Liver (tissue), 9 donors: ENCODE data around the gene INPP5K. TPM values are rescaled to one million over a fixed set of nuclear protein-coding genes. Genes with fewer than 3 reads are reported as not detected.

ENCODE experiments used
- DNase-seq: peaks from one replicate; pipeline ENCODE4 v3.0.0-alpha.2; 2017; ENCODE audit warnings: low spot score
- H3K27ac ChIP-seq, 2 donors: one replicate each; pipeline ENCODE4 v1.7.0; 2013; ENCODE audit warnings: inconsistent platforms in 2 of 2, low read length in 2 of 2, control low read depth in 1 of 2, low read depth in 1 of 2, mild to moderate bottlenecking in 1 of 2
- H3K27me3 ChIP-seq, 4 donors: one replicate each; pipeline versions ENCODE4 v1.6.1 to v1.7.0; 2013; ENCODE audit warnings: low read length in 3 of 4, inconsistent platforms in 1 of 4, mild to moderate bottlenecking in 1 of 4, moderate library complexity in 1 of 4; ENCODE audit not compliant: control insufficient read depth in 4 of 4, insufficient read depth in 4 of 4
- H3K36me3 ChIP-seq, 4 donors: one replicate each; pipeline versions ENCODE4 v1.6.1 to v1.7.0; 2013; ENCODE audit warnings: low read length in 3 of 4, mild to moderate bottlenecking in 3 of 4, low read depth in 1 of 4, moderate library complexity in 1 of 4; ENCODE audit not compliant: control insufficient read depth in 4 of 4, insufficient read depth in 3 of 4
- H3K4me1 ChIP-seq, 4 donors: one replicate each; pipeline versions ENCODE4 v1.6.1 to v1.7.0; 2013; ENCODE audit warnings: low read length in 3 of 4, mild to moderate bottlenecking in 3 of 4, moderate library complexity in 1 of 4; ENCODE audit not compliant: control insufficient read depth in 4 of 4, insufficient read depth in 4 of 4
- H3K4me3 ChIP-seq, 3 donors: one replicate each; pipeline versions ENCODE4 v1.6.1 to v1.7.0; 2013; ENCODE audit warnings: low read length in 3 of 3, control low read depth in 1 of 3, low read depth in 1 of 3, mild to moderate bottlenecking in 1 of 3
- H3K9ac ChIP-seq, 2 donors: one replicate each; pipeline ENCODE4 v1.7.0; 2013; ENCODE audit warnings: low read length in 2 of 2, mild to moderate bottlenecking in 2 of 2, moderate library complexity in 2 of 2, control low read depth in 1 of 2, low read depth in 1 of 2
- H3K9me3 ChIP-seq, 4 donors: one replicate each; pipeline versions ENCODE4 v1.6.1 to v1.7.0; 2013; ENCODE audit warnings: low read length in 3 of 4; ENCODE audit not compliant: control insufficient read depth in 4 of 4
- EGR1 ChIP-seq, 2 donors: IDR thresholded peaks; 2 replicates each; pipeline ENCODE4 v1.6.1; 2016 to 2018; ENCODE audit warnings: antibody characterized with exemption in 2 of 2, low read depth in 2 of 2
- FOXA1 ChIP-seq: IDR thresholded peaks from 2 replicates; pipeline ENCODE4 v1.6.1; 2016; ENCODE audit warnings: antibody characterized with exemption
- GABPA ChIP-seq, 2 donors: IDR thresholded peaks in 1 of 2; conservative IDR thresholded peaks in 1 of 2; 2 replicates each; pipeline ENCODE4 v1.6.1; 2016; ENCODE audit warnings: antibody characterized with exemption in 2 of 2, mild to moderate bottlenecking in 1 of 2, moderate library complexity in 1 of 2
- HNF4A ChIP-seq, 2 donors: conservative IDR thresholded peaks; 2 replicates each; pipeline ENCODE4 v1.6.1; 2016; ENCODE audit warnings: antibody characterized with exemption in 2 of 2, mild to moderate bottlenecking in 2 of 2
- HNF4G ChIP-seq: IDR thresholded peaks from 2 replicates; pipeline ENCODE4 v1.6.1; 2016; ENCODE audit warnings: antibody characterized with exemption
- JUND ChIP-seq, 2 donors: IDR thresholded peaks; 2 replicates each; pipeline ENCODE4 v1.6.1; 2016; ENCODE audit warnings: antibody characterized with exemption in 2 of 2
- NR2F2 ChIP-seq: IDR thresholded peaks from 2 replicates; pipeline ENCODE4 v1.6.1; 2016; ENCODE audit warnings: antibody characterized with exemption
- RAD21 ChIP-seq, 2 donors: IDR thresholded peaks; 2 replicates each; pipeline ENCODE4 v1.6.1; 2016; ENCODE audit warnings: antibody characterized with exemption in 2 of 2, mild to moderate bottlenecking in 2 of 2
- RXRA ChIP-seq, 2 donors: IDR thresholded peaks; 2 replicates each; pipeline ENCODE4 v1.6.1; 2017 to 2018; ENCODE audit warnings: antibody characterized with exemption in 2 of 2, mild to moderate bottlenecking in 1 of 2
- TAF1 ChIP-seq: conservative IDR thresholded peaks from 2 replicates; pipeline ENCODE4 v1.6.1; 2016; ENCODE audit warnings: antibody characterized with exemption, mild to moderate bottlenecking
- YY1 ChIP-seq: IDR thresholded peaks from 2 replicates; pipeline ENCODE4 v1.6.1; 2016; ENCODE audit warnings: antibody characterized with exemption, mild to moderate bottlenecking
- WGBS: extraction: QIAGEN DNeasy Blood & Tissue Kit; methylation state at CpG from one replicate; pipeline ENCODE4 v1.1.7; 2013; 5-methylcytosine and 5-hydroxymethylcytosine counted together
- polyA plus RNA-seq, 2 donors: library from polyadenylated mRNA; stranded (reverse) in 1 of 2; unstranded in 1 of 2; fragments of 200-250 nt in 1 of 2; fragments of >200 nt in 1 of 2; fragmentation: Nextera tagmentation in 1 of 2; extraction: Ambion mirVana in 1 of 2; gene quantifications; one replicate each; pipeline versions ENCODE4 v1.2.1 to v1.2.3, GENCODE V29; 2013 to 2015
- total RNA-seq, 2 donors: library from RNA; depleted of rRNA; stranded (reverse); fragments of >200 nt; gene quantifications; one replicate each; pipeline ENCODE4 v1.2.3, GENCODE V29; 2014
- TF ChIP-seq, protein P1 (sequence below): IDR thresholded peaks from 2 replicates; pipeline ENCODE4 v1.6.1; 2016; ENCODE audit warnings: antibody characterized with exemption, mild to moderate bottlenecking
- TF ChIP-seq, protein P2 (sequence below): IDR thresholded peaks from 2 replicates; pipeline ENCODE4 v1.6.1; 2016; ENCODE audit warnings: antibody characterized with exemption
- TF ChIP-seq, protein P3 (sequence below): IDR thresholded peaks from 2 replicates; pipeline ENCODE4 v1.6.1; 2016; ENCODE audit warnings: antibody characterized with exemption
- TF ChIP-seq, protein P4 (sequence below): IDR thresholded peaks from 2 replicates; pipeline ENCODE4 v1.6.1; 2016; ENCODE audit warnings: antibody characterized with exemption
- TF ChIP-seq, protein P5 (sequence below): fragments of 150-350 bp; IDR thresholded peaks from 2 replicates; pipeline ENCODE4 v1.5.1; 2017; ENCODE audit warnings: improper control_type of control experiment, low read depth, low read length; ENCODE audit not compliant: missing input control
- donor health status: healthy.
- donor health status: healthy.
- donor health status: healthy.
- donor health status: healthy.
- donor health status: healthy.

Gene INPP5K
- total and polyA plus RNA-seq, 4 donors, result 9.9 to 47.1 (median 15.9) TPM

DNA sequence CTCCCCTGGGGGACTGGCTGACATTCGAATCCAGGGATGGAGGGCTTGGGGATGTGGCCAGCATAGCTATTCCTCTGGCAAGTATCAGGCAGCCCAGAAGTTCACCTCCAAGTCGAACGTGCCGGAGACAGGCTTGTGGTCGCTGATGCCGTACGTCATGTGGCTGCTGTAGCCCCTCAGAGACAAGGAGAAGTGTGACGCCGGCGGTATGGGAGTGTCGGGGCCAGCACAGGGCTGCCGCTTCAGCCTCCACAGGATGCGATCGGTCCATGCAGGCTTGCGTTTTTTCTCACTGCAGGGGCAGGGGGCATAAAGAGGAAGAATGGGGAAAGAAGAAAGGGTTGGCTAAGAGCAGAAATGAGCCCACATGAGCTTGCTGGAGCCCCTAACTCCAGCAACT lies 18.6 kb downstream of the INPP5K start:
- WGBS, result 92% methylated on average over 15 of the region's 15 CpGs
- Histone ChIP-seq H3K4me1 (no peaks in the 10 kb centered on the region), H3K27ac (no peak overlapping the region), H3K9me3 (no peaks in the 10 kb centered on the region), H3K9ac (no peak overlapping the region), H3K27me3 (no peaks in the 10 kb centered on the region), H3K36me3 (peaks cover 1 to 30% (median 19%) of the 10 kb centered on the region in 4 donors), H3K4me3 (no peak overlapping the region)
- DNase-seq, result no peak
- TF ChIP-seq NR2F2, result no peak
- TF ChIP-seq, protein P1, sequence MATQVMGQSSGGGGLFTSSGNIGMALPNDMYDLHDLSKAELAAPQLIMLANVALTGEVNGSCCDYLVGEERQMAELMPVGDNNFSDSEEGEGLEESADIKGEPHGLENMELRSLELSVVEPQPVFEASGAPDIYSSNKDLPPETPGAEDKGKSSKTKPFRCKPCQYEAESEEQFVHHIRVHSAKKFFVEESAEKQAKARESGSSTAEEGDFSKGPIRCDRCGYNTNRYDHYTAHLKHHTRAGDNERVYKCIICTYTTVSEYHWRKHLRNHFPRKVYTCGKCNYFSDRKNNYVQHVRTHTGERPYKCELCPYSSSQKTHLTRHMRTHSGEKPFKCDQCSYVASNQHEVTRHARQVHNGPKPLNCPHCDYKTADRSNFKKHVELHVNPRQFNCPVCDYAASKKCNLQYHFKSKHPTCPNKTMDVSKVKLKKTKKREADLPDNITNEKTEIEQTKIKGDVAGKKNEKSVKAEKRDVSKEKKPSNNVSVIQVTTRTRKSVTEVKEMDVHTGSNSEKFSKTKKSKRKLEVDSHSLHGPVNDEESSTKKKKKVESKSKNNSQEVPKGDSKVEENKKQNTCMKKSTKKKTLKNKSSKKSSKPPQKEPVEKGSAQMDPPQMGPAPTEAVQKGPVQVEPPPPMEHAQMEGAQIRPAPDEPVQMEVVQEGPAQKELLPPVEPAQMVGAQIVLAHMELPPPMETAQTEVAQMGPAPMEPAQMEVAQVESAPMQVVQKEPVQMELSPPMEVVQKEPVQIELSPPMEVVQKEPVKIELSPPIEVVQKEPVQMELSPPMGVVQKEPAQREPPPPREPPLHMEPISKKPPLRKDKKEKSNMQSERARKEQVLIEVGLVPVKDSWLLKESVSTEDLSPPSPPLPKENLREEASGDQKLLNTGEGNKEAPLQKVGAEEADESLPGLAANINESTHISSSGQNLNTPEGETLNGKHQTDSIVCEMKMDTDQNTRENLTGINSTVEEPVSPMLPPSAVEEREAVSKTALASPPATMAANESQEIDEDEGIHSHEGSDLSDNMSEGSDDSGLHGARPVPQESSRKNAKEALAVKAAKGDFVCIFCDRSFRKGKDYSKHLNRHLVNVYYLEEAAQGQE, result no peak
- TF ChIP-seq, protein P2, sequence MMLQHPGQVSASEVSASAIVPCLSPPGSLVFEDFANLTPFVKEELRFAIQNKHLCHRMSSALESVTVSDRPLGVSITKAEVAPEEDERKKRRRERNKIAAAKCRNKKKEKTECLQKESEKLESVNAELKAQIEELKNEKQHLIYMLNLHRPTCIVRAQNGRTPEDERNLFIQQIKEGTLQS, result no peak
- no peak for TF ChIP-seq FOXA1
- TF ChIP-seq RXRA (IDR thresholded peaks at IDR 0.05), result no peak
- no peak for TF ChIP-seq HNF4A (conservative IDR thresholded peaks at IDR 0.05)
- TF ChIP-seq, protein P3, sequence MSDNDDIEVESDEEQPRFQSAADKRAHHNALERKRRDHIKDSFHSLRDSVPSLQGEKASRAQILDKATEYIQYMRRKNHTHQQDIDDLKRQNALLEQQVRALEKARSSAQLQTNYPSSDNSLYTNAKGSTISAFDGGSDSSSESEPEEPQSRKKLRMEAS, result no peak
- TF ChIP-seq, protein P4, sequence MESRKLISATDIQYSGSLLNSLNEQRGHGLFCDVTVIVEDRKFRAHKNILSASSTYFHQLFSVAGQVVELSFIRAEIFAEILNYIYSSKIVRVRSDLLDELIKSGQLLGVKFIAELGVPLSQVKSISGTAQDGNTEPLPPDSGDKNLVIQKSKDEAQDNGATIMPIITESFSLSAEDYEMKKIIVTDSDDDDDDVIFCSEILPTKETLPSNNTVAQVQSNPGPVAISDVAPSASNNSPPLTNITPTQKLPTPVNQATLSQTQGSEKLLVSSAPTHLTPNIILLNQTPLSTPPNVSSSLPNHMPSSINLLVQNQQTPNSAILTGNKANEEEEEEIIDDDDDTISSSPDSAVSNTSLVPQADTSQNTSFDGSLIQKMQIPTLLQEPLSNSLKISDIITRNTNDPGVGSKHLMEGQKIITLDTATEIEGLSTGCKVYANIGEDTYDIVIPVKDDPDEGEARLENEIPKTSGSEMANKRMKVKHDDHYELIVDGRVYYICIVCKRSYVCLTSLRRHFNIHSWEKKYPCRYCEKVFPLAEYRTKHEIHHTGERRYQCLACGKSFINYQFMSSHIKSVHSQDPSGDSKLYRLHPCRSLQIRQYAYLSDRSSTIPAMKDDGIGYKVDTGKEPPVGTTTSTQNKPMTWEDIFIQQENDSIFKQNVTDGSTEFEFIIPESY, result no peak
- TF ChIP-seq, protein P5, sequence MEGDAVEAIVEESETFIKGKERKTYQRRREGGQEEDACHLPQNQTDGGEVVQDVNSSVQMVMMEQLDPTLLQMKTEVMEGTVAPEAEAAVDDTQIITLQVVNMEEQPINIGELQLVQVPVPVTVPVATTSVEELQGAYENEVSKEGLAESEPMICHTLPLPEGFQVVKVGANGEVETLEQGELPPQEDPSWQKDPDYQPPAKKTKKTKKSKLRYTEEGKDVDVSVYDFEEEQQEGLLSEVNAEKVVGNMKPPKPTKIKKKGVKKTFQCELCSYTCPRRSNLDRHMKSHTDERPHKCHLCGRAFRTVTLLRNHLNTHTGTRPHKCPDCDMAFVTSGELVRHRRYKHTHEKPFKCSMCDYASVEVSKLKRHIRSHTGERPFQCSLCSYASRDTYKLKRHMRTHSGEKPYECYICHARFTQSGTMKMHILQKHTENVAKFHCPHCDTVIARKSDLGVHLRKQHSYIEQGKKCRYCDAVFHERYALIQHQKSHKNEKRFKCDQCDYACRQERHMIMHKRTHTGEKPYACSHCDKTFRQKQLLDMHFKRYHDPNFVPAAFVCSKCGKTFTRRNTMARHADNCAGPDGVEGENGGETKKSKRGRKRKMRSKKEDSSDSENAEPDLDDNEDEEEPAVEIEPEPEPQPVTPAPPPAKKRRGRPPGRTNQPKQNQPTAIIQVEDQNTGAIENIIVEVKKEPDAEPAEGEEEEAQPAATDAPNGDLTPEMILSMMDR, result no peak
- TF ChIP-seq EGR1 (IDR thresholded peaks at IDR 0.05; ENCODE audit: low read depth in 2 of 2), result no peak
- TF ChIP-seq TAF1, result no peak
- TF ChIP-seq GABPA (IDR thresholded peaks at IDR 0.05 in 1 of 2, conservative IDR thresholded peaks at IDR 0.05 in 1 of 2), result no peak

DNA sequence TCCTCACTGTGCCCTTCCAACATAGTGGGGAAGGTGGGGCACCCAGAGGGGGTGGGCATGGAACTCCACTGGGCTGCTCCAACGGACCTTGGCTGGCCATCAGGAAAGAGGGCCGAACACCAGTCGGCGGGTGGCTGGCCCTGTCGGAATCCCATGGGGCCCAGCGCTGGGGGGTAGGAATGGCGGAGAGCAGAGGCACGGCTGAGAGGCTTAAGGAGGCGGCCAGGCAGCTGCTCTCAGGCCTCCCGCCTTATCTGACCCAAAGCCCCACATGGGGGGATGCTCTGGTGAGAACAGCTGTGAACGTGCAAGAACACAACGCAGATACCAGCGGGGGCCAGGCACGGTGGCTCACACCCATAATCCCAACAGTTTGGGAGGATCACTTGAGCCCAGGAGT lies 19.5 kb downstream of the INPP5K start:
- WGBS, result 96% methylated on average over 14 of the region's 14 CpGs
- Histone ChIP-seq H3K9ac (no peak overlapping the region), H3K36me3 (peaks cover 1 to 30% (median 18%) of the 10 kb centered on the region in 4 donors), H3K9me3 (no peaks in the 10 kb centered on the region), H3K4me3 (no peak overlapping the region), H3K27me3 (no peaks in the 10 kb centered on the region), H3K27ac (no peak overlapping the region), H3K4me1 (peaks cover 0 to 7% (median 4%) of the 10 kb centered on the region in 4 donors)
- TF ChIP-seq NR2F2, result no peak
- TF ChIP-seq, protein P3, result no peak
- TF ChIP-seq, protein P4, result no peak
- no peak for TF ChIP-seq TAF1
- TF ChIP-seq JUND (IDR thresholded peaks at IDR 0.05), result no peak
- TF ChIP-seq YY1, result no peak
- TF ChIP-seq RAD21 (IDR thresholded peaks at IDR 0.05), result no peak
- TF ChIP-seq, protein P1, result no peak
- TF ChIP-seq EGR1 (IDR thresholded peaks at IDR 0.05; ENCODE audit: low read depth in 2 of 2), result no peak
- no peak for TF ChIP-seq HNF4G
- DNase-seq, result no peak
